Activated CD8-positive, alpha-beta T cell treated with anti-CD3 and anti-CD28 coated beads for 36 hours (primary cell): ENCODE data around the gene SALL3. TPM values are rescaled to one million over a fixed set of nuclear protein-coding genes. Genes with fewer than 3 reads are reported as not detected.

ENCODE experiments used
- ATAC-seq: fragments of 200-7000 bp; cut with Tn5 transposase; one replicate; pipeline ENCODE4 v1.10.0; 2021; ENCODE audit warnings: mild to moderate bottlenecking, moderate library complexity
- CTCF ChIA-PET: fragments of 350-600 bp; sonication (Branson Sonifier 250); formaldehyde crosslinking; loops from one replicate; lab custom pipeline; 2021; ENCODE audit warnings: antibody characterized with exemption; lab: Charles Lee
- POLR2A ChIA-PET: fragments of 350-600 bp; sonication (Branson Sonifier 250); formaldehyde crosslinking; loops from one replicate; lab custom pipeline; 2021; ENCODE audit warnings: antibody characterized with exemption; lab: Charles Lee
- DNase-seq: peaks from one replicate; pipeline ENCODE4 v3.0.0-alpha.2; 2020
- H3K27ac Mint-ChIP-seq: one replicate; pipeline ENCODE4 v1.8.0; 2021; ENCODE audit warnings: mild to moderate bottlenecking, mixed read lengths
- H3K27me3 Mint-ChIP-seq: one replicate; pipeline ENCODE4 v1.8.0; 2021; ENCODE audit warnings: mixed read lengths
- H3K36me3 Mint-ChIP-seq: one replicate; pipeline ENCODE4 v1.8.0; 2021; ENCODE audit warnings: low read depth, mixed read lengths
- H3K4me1 Mint-ChIP-seq: one replicate; pipeline ENCODE4 v1.8.0; 2021; ENCODE audit warnings: low read depth, mixed read lengths
- H3K4me3 Mint-ChIP-seq: one replicate; pipeline ENCODE4 v1.8.0; 2021; ENCODE audit warnings: mild to moderate bottlenecking, moderate library complexity, mixed read lengths
- H3K9me3 Mint-ChIP-seq: one replicate; pipeline ENCODE4 v1.8.0; 2021; ENCODE audit warnings: mixed read lengths
- intact Hi-C: fragments of 100-400 bp; cut with micrococcal nuclease; formaldehyde crosslinking; loops from one replicate; pipeline ENCODE4 v1.10.0; 2022
- total RNA-seq, 2 experiments: library from RNA; stranded (reverse); gene quantifications; one replicate each; pipeline ENCODE4 v1.2.3, GENCODE V29; 2021
- TF ChIP-seq, protein P1 (sequence below): fragments of 200-600 bp; IDR thresholded peaks from one replicate; pipeline ENCODE4 v1.8.0; 2022; ENCODE audit warnings: antibody characterized with exemption, mild to moderate bottlenecking

SALL3 gene
- total RNA-seq, 2 experiments from 2014 or later, result not detected

DNA sequence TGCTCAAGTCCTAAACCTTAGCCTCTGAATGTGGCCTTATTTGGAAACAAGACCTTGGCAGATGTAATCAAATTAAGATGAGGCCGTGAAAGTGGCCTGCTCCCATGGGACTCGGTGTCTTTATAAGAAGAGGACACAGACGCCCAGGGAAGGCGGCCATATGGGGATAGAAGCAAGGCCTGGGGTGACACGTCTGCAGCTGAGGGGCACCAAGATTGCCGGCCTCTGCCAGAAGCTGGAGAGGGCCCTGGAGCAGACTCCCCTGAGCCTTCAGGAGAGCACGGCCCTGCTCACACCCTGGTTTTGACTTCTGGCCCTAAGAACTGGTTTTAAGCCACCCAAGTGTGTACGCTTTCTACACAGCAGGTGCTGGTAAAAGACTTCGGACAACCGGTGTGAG is 29.2 kb upstream of the SALL3 start:
- DNase-seq (no peak), ATAC-seq (no peak)
- Mint-ChIP-seq H3K9me3 (peaks cover 8% of the 10 kb centered on the region), H3K36me3 (no peaks in the 10 kb centered on the region), H3K27me3 (peaks cover 6% of the 10 kb centered on the region), H3K4me1 (no peaks in the 10 kb centered on the region), H3K27ac (no peak overlapping the region), H3K4me3 (no peak overlapping the region)
- intact Hi-C loops, result no loop called here
- TF ChIP-seq, protein P1, sequence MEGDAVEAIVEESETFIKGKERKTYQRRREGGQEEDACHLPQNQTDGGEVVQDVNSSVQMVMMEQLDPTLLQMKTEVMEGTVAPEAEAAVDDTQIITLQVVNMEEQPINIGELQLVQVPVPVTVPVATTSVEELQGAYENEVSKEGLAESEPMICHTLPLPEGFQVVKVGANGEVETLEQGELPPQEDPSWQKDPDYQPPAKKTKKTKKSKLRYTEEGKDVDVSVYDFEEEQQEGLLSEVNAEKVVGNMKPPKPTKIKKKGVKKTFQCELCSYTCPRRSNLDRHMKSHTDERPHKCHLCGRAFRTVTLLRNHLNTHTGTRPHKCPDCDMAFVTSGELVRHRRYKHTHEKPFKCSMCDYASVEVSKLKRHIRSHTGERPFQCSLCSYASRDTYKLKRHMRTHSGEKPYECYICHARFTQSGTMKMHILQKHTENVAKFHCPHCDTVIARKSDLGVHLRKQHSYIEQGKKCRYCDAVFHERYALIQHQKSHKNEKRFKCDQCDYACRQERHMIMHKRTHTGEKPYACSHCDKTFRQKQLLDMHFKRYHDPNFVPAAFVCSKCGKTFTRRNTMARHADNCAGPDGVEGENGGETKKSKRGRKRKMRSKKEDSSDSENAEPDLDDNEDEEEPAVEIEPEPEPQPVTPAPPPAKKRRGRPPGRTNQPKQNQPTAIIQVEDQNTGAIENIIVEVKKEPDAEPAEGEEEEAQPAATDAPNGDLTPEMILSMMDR, result no peak
- CTCF ChIA-PET, result no interaction called here
- POLR2A ChIA-PET, result no interaction called here

DNA sequence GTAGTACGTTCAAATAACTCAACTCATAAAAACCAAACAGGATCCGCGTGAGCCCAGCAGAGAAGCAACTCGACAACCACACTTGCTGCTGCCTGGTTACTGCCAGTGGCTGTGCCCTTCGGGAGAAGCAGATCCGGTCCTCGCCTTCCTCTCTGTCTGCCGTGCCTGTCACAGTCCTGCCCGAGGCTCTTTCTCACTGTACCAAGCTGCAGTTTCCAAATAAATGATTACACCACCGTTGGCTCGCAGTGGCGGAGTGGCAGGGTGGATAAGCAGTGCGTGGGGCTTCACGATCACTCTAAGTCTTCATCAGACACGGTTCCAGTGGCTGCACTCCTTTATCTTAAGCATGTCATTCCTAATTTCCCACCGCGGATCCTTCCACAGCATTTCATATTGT is 26.1 kb upstream of the SALL3 start:
- H3K9me3 Mint-ChIP-seq, result peaks cover 8% of the 10 kb centered on the region
- no peak overlapping the region for H3K4me3 Mint-ChIP-seq
- H3K27ac Mint-ChIP-seq, result no peak overlapping the region
- no peak for ATAC-seq
- no peak for DNase-seq
- ChIA-PET POLR2A (no interaction called here), CTCF (no interaction called here)
- TF ChIP-seq, protein P1, result no peak
- peaks cover 4% of the 10 kb centered on the region for H3K27me3 Mint-ChIP-seq
- H3K4me1 Mint-ChIP-seq, result no peaks in the 10 kb centered on the region
- intact Hi-C loops, result no loop called here
- H3K36me3 Mint-ChIP-seq, result no peaks in the 10 kb centered on the region

DNA sequence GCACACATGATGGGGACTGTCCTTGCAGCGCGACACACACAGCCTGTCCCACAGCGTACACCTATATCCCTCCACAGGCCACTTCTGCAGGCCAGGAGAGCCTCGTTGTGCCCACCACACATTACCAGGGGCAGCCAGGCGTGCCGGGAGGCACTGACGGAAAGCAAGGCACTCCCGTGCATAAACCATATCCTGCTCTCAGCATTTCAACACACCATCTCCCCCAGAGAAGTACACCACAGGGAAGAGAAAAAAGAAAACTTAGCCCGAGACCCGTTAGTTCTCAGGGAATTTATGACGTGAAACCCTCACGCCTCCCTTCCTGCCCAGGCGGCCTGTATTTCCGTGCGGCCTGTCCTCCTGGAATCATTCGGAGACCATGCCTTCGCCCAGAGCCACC is 24.6 kb upstream of the SALL3 start:
- no peak for ATAC-seq
- H3K36me3 Mint-ChIP-seq, result no peaks in the 10 kb centered on the region
- H3K9me3 Mint-ChIP-seq, result peaks cover 8% of the 10 kb centered on the region
- intact Hi-C loops, result no loop called here
- POLR2A ChIA-PET, result no interaction called here
- TF ChIP-seq, protein P1, result no peak
- CTCF ChIA-PET, result no interaction called here
- DNase-seq, result no peak
- no peaks in the 10 kb centered on the region for H3K4me1 Mint-ChIP-seq
- no peak overlapping the region for H3K27ac Mint-ChIP-seq
- H3K27me3 Mint-ChIP-seq, result peaks cover 6% of the 10 kb centered on the region
- H3K4me3 Mint-ChIP-seq, result no peak overlapping the region

DNA sequence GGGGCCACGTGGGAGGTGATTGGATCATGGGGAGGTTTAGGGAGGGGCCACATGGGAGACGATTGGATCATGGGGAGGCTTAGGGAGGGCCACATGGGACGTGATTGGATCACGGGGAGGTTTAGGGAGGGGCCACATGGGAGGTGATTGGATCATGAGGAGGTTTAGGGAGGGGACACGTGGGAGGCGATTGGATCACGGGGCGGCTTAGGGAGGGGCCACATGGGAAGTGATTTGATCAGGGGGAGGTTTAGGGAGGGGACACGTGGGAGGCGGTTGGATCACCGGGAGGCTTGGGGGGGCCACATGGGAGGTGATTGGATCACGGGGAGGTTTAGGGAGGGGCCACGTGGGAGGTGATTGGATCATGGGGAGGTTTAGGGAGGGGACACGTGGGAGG is 22.5 kb upstream of the SALL3 start:
- ChIA-PET POLR2A (no interaction called here), CTCF (no interaction called here)
- intact Hi-C loops, result no loop called here
- H3K27me3 Mint-ChIP-seq, result peaks cover 6% of the 10 kb centered on the region
- TF ChIP-seq, protein P1, result no peak
- no peak for ATAC-seq
- no peak for DNase-seq
- H3K4me1 Mint-ChIP-seq, result no peaks in the 10 kb centered on the region
- H3K36me3 Mint-ChIP-seq, result no peaks in the 10 kb centered on the region
- no peak overlapping the region for H3K27ac Mint-ChIP-seq
- H3K4me3 Mint-ChIP-seq, result no peak overlapping the region
- H3K9me3 Mint-ChIP-seq, result peaks cover 7% of the 10 kb centered on the region

DNA sequence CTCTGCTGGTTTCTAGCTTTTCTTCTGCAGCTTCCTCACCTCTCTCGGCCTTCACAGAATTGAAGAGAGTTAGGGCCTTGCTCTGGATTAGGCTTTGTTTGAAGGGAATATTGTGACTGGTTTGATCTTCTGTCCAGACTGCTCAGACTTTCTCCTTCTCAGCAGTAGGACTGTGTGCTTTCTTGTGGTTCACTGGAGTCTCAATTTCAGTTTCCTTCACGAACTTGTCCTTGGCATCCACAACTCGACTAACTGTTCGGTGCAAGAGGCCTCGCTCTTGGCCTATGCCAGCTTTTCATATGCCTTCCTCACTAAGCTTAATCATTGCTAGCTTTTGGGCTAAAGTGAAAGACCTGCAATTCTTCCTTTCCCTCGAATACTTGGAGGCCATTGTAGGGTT is 18.9 kb upstream of the SALL3 start:
- intact Hi-C loops, result no loop called here
- ChIA-PET CTCF (no interaction called here), POLR2A (no interaction called here)
- Mint-ChIP-seq H3K4me3 (no peak overlapping the region), H3K36me3 (no peaks in the 10 kb centered on the region), H3K27ac (no peak overlapping the region), H3K9me3 (peaks cover 16% of the 10 kb centered on the region), H3K4me1 (no peaks in the 10 kb centered on the region), H3K27me3 (peaks cover 7% of the 10 kb centered on the region)
- DNase-seq (no peak), ATAC-seq (no peak)
- TF ChIP-seq, protein P1, result no peak
